Pulmonary artery endothelial cell (primary cell): ENCODE data around the gene ZNF467. TPM values are rescaled to one million over a fixed set of nuclear protein-coding genes. Genes with fewer than 3 reads are reported as not detected.

Experiments
- DNase-seq: peaks from one replicate; pipeline ENCODE4 v3.0.0-alpha.2; 2011; ENCODE audit warnings: low read depth, low spot score
- total RNA-seq: library from RNA; depleted of rRNA; stranded (reverse); fragments of >200 nt; gene quantifications from 2 replicates; pipeline ENCODE4 v1.2.3, GENCODE V29; 2014

ZNF467 gene
- total RNA-seq, 1 donor from 2014 or later = 2.7 TPM

- DNase-seq = no peak
Measured at GRCh38 chr7:149809215-149809614, 35.8 kb upstream of the ZNF467 start.

GRCh38 chr7:149808311-149808710 is 34.9 kb upstream of the ZNF467 start:
- no peak for DNase-seq

DNA sequence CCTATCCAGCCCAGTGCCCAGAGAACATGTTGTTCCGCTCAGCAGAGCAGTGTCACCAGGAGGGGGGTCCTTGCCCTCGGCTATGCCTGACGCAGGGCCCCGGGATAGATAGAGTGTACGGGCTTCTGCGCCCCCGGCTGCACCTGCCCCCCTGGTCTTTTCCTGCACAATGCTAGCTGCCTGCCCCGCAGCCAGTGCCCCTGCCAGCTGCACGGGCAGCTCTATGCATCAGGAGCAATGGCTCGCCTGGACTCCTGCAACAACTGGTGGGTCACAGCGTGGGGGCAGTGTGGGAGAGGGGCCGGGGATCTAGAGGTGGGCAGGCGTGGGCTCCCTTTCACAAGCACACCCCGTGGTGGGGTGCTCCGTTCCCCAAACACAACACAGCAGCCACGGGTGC is 33.3 kb upstream of the ZNF467 start:
- no peak for DNase-seq

DNA sequence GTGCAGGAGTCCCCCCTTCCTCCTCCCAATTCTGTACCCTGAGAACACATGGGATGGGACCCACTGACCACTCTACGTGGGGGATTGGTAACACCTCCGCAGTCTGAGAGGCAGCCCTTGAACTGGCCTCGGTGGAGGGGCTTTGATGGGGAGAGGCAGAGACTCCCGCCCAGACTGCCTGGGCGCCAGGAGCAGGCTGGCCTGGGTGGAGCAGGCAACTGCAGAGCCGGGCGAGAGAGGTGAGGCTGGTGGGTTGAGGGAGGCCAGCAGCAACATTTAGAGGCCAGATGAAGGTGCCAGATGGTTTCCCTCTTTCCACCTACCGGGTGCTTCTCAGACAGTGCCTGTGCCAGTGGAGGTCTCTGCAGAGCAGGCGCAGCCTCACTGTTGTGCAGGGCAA is 30.7 kb upstream of the ZNF467 start:
- no peak for DNase-seq

GRCh38 chr7:149803551-149804074 is 30.2 kb upstream of the ZNF467 start:
- no peak for DNase-seq

GRCh38 chr7:149802966-149803365 is 29.6 kb upstream of the ZNF467 start:
- DNase-seq = no peak

- DNase-seq = no peak
Measured at GRCh38 chr7:149801816-149802215, 28.4 kb upstream of the ZNF467 start.

- no peak for DNase-seq
Measured at GRCh38 chr7:149801002-149801566, 27.7 kb upstream of the ZNF467 start.

GRCh38 chr7:149800169-149800555 is 26.8 kb upstream of the ZNF467 start:
- no peak for DNase-seq

DNA sequence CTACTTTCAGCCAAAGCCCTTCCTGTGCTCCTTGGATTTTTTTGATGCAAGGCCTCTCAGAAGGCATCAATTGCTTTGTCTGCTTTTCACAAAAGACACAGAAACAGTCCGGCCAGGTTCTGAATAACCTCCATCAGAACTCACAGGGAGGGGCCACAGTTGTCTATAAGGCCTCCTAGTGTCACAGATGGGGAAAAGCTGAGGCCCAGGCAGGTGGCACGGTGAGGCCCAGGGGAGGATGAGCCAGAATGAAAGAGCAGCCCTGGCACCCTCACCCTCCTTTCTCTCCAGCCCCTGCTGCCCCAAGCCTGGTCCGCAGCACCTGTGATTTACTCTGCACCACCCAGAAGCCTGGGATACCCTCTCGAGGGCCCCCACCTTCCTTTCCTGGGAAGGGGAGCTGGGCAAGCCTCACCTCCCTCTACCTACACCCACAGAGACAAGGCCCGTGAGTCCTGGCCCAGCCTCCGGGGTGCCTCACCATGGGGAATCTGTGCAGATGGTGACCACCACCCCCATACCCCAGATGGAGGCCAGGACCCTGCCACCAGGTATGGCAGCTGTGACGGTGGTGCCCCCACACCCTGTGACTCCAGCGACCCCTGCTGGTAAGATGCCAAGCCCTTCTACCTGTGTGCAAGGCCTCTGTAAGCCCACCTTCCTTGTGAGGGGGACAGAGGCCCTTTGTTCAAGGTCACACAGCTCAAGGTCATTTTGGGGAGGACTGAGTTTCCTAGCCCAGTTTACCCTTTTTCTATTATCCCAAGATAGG is 26.2 kb upstream of the ZNF467 start:
- no peak for DNase-seq

DNA sequence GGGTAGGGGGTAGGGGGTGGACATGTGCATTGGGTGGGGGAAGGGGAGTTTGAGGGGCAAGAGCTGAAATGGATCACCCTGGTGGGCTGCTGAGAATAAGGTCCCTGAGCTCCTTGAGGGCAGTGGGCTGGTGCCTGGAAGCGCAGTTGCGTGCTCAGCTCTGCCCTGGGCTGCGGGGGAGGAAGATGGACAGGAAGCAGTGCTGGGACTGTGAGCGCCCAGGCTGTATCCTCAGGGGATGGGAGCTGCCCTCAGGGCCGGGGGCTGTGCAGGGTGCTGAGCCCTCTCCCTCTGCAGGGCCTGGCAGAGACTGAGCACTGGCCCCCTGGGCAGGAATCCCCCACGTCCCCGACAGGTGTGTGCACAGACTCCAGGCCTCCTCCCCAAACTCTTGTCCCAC is 24.4 kb upstream of the ZNF467 start:
- DNase-seq = no peak

GRCh38 chr7:149796287-149796860 is 23.0 kb upstream of the ZNF467 start:
- no peak for DNase-seq

DNA sequence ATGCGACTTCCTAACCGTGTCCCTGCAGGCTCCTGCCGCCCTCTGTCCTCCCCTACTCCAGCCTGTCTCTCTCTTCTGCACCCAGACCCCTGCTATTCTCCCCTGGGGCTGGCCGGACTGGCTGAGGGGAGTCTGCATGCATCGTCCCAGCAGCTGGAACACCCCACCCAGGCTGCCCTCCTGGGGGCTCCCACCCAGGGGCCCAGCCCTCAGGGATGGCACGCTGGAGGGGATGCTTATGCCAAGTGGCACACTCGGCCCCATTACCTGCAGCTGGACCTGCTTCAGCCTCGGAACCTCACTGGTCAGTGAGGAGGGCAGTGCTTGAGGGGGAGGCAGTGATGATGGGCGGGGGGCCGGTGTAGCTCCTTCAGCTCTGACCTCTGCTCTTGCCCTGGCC is 21.7 kb upstream of the ZNF467 start:
- no peak for DNase-seq

GRCh38 chr7:149794661-149795060 is 21.3 kb upstream of the ZNF467 start:
- DNase-seq = no peak

DNA sequence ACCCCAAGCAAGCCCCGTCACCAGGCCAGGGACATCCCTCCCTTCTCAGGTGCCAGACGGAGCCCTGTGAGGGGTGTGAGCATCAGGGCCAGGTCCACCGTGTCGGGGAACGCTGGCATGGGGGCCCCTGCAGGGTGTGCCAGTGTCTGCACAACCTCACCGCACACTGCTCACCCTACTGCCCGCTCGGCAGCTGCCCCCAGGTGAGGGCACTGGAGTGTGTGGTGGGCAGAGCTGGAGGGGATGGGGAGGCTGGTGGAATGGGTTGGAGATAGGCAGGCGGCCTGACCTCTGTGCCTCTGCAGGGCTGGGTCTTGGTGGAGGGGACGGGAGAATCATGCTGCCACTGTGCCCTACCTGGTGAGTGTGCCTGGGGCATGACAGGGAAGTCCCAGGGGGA is 19.9 kb upstream of the ZNF467 start:
- no peak for DNase-seq

- DNase-seq = no peak
Measured at GRCh38 chr7:149792220-149792595, 18.8 kb upstream of the ZNF467 start.

DNA sequence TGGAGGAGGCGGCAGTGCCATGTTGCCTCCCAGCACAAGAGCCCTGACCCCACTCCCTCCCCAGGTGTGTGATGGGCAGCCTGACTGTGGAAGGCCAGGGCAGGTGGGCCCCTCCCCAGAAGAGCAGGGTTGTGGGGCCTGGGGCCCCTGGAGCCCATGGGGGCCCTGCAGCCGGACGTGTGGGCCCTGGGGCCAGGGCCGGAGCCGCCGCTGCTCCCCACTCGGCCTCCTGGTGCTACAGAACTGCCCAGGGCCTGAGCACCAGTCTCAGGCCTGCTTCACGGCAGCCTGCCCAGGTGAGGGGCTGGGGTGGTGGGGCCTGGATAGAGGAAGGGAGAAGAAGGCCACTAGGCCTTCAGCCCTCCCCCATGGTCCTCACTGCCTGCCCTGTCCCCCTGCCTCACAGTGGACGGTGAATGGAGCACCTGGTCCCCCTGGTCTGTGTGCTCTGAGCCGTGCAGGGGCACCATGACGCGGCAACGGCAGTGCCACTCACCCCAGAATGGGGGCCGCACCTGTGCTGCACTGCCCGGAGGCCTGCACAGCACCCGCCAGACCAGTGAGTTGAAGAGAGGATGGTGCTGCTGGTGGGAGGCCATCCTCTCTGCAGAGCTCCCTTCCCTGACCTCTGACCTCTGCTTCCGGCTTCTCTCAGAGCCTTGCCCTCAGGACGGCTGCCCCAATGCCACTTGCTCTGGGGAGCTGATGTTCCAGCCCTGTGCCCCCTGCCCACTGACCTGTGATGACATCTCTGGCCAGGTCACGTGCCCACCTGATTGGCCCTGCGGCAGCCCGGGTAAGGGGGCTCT is 18.2 kb upstream of the ZNF467 start:
- DNase-seq = no peak

- no peak for DNase-seq
Measured at GRCh38 chr7:149790754-149791360, 17.5 kb upstream of the ZNF467 start.

DNA sequence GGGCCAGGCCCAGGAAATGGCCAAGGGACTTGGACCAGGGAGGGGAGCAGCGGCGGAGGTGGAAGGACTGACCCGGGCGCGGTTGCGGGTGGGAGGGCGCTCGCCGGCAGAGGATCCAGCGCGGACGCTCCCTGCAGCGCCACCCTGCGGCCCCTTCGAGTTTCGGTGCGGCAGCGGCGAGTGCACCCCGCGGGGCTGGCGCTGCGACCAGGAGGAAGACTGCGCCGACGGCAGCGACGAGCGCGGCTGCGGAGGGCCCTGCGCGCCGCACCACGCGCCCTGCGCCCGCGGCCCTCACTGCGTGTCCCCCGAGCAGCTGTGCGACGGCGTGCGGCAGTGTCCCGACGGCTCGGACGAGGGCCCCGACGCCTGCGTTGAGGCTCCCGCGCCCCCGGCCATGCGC is 16.8 kb upstream of the ZNF467 start:
- DNase-seq = no peak

DNA sequence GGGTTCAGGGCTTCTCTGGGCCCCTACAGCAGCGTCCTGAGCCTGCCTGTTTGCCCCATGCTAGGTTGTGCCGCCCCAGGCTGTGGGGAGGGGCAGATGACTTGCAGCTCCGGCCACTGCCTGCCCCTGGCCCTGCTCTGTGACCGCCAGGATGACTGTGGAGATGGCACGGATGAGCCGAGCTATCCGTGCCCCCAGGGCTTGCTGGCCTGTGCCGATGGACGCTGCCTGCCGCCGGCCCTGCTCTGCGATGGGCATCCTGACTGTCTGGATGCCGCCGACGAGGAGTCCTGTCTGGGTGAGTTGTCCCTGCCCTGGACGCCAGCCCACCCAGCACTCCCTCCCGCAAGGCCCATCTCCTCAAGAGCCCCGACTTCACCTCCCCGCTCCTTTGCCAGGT is 15.7 kb upstream of the ZNF467 start:
- no peak for DNase-seq

DNA sequence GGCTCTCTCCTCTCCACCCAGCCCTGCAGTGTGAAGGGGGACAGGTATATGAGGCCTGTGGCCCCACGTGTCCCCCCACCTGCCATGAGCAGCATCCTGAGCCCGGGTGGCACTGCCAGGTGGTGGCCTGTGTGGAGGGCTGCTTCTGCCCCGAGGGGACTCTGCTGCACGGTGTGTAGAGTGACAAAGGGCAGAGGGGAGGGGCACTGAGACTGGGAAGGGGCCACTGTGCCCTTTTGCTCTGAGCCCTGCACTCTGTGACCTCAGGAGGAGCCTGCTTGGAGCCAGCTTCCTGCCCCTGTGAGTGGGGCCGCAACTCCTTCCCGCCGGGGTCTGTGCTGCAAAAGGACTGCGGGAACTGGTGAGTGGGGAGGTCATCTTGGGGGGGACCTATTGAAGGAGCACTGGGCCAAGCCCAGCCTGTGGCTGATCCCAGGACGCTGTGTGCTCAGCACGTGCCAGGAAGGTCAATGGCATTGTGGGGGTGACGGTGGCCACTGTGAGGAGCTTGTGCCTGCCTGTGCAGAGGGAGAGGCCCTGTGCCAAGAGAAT is 15.0 kb upstream of the ZNF467 start:
- no peak for DNase-seq
